PC-9 (cell line): Measurements from ENCODE around the gene GPC5. TPM values are rescaled to one million over a fixed set of nuclear protein-coding genes. Genes with fewer than 3 reads are reported as not detected.

Source experiments
- BruUV-seq: library from RNA; stranded (reverse); fragments of 400-500 nt; replicated peaks from 2 replicates; lab custom pipeline; 2021; lab: Mats Ljungman, UMichigan
- CTCF ChIA-PET: fragments of 300-600 bp; sonication (Branson Sonifier 250); formaldehyde crosslinking; loops from one replicate; lab custom pipeline; 2022; ENCODE audit warnings: antibody characterized with exemption; lab: Charles Lee
- POLR2A ChIA-PET: fragments of 300-600 bp; sonication (Branson Sonifier 250); formaldehyde crosslinking; loops from one replicate; lab custom pipeline; 2022; ENCODE audit warnings: antibody characterized with exemption; ENCODE audit not compliant: unreplicated experiment; lab: Charles Lee
- DNase-seq, 2 experiments: peaks; one replicate each; pipeline versions ENCODE4 v3.0.0 to v3.0.0-alpha.2; 2015 to 2022; ENCODE audit warnings: mixed read lengths in 1 of 2
- H2AFZ ChIP-seq: fragments of 200-600 bp; sonication (generic); 2 replicates; pipeline ENCODE4 v1.8.1; 2017; ENCODE audit warnings: antibody characterized with exemption
- H3F3A ChIP-seq: fragments of 200-600 bp; sonication (generic); 2 replicates; pipeline ENCODE4 v1.8.1; 2017; ENCODE audit warnings: antibody characterized with exemption, mild to moderate bottlenecking, low read depth; ENCODE audit not compliant: insufficient read depth
- H3K27ac ChIP-seq: fragments of 200-600 bp; sonication (generic); 2 replicates; pipeline ENCODE4 v1.6.1; 2016; ENCODE audit warnings: mixed run types
- H3K27me3 ChIP-seq: fragments of 200-600 bp; sonication (generic); 2 replicates; pipeline ENCODE4 v1.6.1; 2016; ENCODE audit warnings: low read depth, mixed run types; ENCODE audit not compliant: insufficient read depth
- H3K36me3 ChIP-seq: fragments of 200-600 bp; sonication (generic); 2 replicates; pipeline ENCODE4 v1.6.1; 2016; ENCODE audit warnings: low read depth, mixed run types
- H3K4me1 ChIP-seq: fragments of 200-600 bp; sonication (generic); replicated peaks from 2 replicates; pipeline ENCODE4 v1.6.1; 2016; ENCODE audit warnings: mixed run types; ENCODE audit not compliant: insufficient read depth
- H3K4me2 ChIP-seq: fragments of 200-600 bp; sonication (generic); 2 replicates; pipeline ENCODE4 v1.6.1; 2017; ENCODE audit warnings: mixed run types
- H3K4me3 ChIP-seq: fragments of 200-600 bp; sonication (generic); 2 replicates; pipeline ENCODE4 v1.6.1; 2016; ENCODE audit warnings: mixed run types
- H3K79me2 ChIP-seq: fragments of 200-600 bp; sonication (generic); 2 replicates; pipeline ENCODE4 v1.6.1; 2017; ENCODE audit warnings: low read depth, mixed run types
- H3K9me2 ChIP-seq: fragments of 200-600 bp; sonication (generic); 2 replicates; pipeline ENCODE4 v1.8.1; 2017; ENCODE audit warnings: mild to moderate bottlenecking; ENCODE audit not compliant: insufficient read depth
- H3K9me3 ChIP-seq: fragments of 200-600 bp; sonication (generic); 2 replicates; pipeline ENCODE4 v1.8.1; 2016; ENCODE audit warnings: low read depth; ENCODE audit not compliant: insufficient read depth
- H4K20me1 ChIP-seq: fragments of 200-600 bp; sonication (generic); 2 replicates; pipeline ENCODE4 v1.8.1; 2017; ENCODE audit not compliant: insufficient read depth
- EZH2 ChIP-seq: fragments of 200-600 bp; sonication (generic); IDR thresholded peaks from 2 replicates; pipeline ENCODE4 v1.8.0; 2017; ENCODE audit warnings: antibody characterized with exemption, low read depth
- intact Hi-C: fragments of 100-400 bp; cut with micrococcal nuclease; formaldehyde crosslinking; loops from one replicate; pipeline ENCODE4 v1.10.0; 2022; ENCODE audit not compliant: unreplicated experiment
- total RNA-seq: library from RNA; stranded (reverse); gene quantifications from 2 replicates; pipeline ENCODE4 v1.2.3, GENCODE V29; 2021
- TF ChIP-seq, protein P1 (sequence below): fragments of 200-600 bp; sonication (generic); conservative IDR thresholded peaks from 2 replicates; pipeline ENCODE4 v1.6.1; 2017; ENCODE audit warnings: mixed run types, antibody characterized with exemption, mild to moderate bottlenecking, moderate library complexity

The GPC5 gene
- total RNA-seq, 1 experiment from 2014 or later = not detected

DNA sequence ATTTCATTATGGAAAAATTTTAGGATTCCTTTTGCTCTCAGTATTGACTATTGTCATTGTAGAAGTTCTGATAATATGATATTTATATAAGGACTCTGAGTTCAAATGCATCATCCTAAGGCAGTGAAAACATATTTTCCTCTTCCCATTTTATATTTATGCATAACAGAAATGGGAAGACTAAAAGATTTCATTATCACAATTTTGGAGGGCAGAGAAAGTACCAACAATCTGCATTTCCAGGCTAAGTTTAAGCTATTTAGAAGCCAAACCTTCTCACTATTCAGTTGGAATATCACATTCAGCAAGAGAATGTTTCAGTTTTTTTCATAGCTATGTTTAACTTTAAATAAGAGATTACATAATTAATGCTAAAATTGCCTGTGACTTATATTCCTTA, 1269.7 kb downstream of the GPC5 start:
- ChIA-PET POLR2A (no interaction called here), CTCF (no interaction called here)
- intact Hi-C loops = no loop called here
- H2AFZ ChIP-seq = no peak overlapping the region
- TF ChIP-seq, protein P1, sequence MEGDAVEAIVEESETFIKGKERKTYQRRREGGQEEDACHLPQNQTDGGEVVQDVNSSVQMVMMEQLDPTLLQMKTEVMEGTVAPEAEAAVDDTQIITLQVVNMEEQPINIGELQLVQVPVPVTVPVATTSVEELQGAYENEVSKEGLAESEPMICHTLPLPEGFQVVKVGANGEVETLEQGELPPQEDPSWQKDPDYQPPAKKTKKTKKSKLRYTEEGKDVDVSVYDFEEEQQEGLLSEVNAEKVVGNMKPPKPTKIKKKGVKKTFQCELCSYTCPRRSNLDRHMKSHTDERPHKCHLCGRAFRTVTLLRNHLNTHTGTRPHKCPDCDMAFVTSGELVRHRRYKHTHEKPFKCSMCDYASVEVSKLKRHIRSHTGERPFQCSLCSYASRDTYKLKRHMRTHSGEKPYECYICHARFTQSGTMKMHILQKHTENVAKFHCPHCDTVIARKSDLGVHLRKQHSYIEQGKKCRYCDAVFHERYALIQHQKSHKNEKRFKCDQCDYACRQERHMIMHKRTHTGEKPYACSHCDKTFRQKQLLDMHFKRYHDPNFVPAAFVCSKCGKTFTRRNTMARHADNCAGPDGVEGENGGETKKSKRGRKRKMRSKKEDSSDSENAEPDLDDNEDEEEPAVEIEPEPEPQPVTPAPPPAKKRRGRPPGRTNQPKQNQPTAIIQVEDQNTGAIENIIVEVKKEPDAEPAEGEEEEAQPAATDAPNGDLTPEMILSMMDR = no peak
- no peak for TF ChIP-seq EZH2
- H3K4me1 ChIP-seq = no peaks in the 10 kb centered on the region
- no peak for DNase-seq
- no peaks in the 10 kb centered on the region for H3K9me2 ChIP-seq
- no peaks in the 10 kb centered on the region for H3K36me3 ChIP-seq
- no TSS peak for BruUV-seq
- no peaks in the 10 kb centered on the region for H3K79me2 ChIP-seq
- H3K4me2 ChIP-seq = no peak overlapping the region
- H3F3A ChIP-seq = no peaks in the 10 kb centered on the region
- H3K9me3 ChIP-seq = no peaks in the 10 kb centered on the region
- no peaks in the 10 kb centered on the region for H4K20me1 ChIP-seq
- H3K27me3 ChIP-seq = no peaks in the 10 kb centered on the region
- H3K27ac ChIP-seq = no peak overlapping the region
- H3K4me3 ChIP-seq = no peak overlapping the region

DNA sequence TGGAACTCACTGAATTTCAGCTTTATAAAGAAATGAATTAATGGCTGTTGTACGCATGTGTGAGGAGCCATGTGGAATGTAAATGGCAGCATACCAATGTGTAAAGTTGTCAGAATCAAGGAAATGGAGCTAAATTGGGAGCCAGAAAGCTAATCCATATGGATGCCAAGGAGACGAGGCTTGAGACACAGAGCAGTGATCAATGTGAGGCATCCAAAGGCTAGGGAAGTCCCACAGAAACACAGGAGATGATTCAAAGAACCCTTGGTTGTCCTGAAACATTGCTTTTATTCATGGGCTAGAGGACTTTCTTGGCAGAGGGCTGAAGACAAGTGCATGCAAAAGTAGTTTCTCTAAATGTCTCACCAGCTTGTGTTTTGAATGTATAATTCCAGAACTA, 1271.7 kb downstream of the GPC5 start:
- no TSS peak for BruUV-seq
- no peak for DNase-seq
- H3F3A ChIP-seq = no peaks in the 10 kb centered on the region
- H3K9me2 ChIP-seq = no peaks in the 10 kb centered on the region; the same call in 1 of the 2 replicates
- H3K4me2 ChIP-seq = no peak overlapping the region
- H3K27ac ChIP-seq = no peak overlapping the region
- H3K4me3 ChIP-seq = no peak overlapping the region
- intact Hi-C loops = no loop called here
- no peaks in the 10 kb centered on the region for H3K4me1 ChIP-seq
- ChIA-PET POLR2A (no interaction called here), CTCF (no interaction called here)
- no peaks in the 10 kb centered on the region for H3K27me3 ChIP-seq
- no peaks in the 10 kb centered on the region for H3K36me3 ChIP-seq
- no peaks in the 10 kb centered on the region for H4K20me1 ChIP-seq
- no peak overlapping the region for H2AFZ ChIP-seq
- no peaks in the 10 kb centered on the region for H3K9me3 ChIP-seq
- TF ChIP-seq, protein P1 = no peak
- TF ChIP-seq EZH2 = no peak
- no peaks in the 10 kb centered on the region for H3K79me2 ChIP-seq

DNA sequence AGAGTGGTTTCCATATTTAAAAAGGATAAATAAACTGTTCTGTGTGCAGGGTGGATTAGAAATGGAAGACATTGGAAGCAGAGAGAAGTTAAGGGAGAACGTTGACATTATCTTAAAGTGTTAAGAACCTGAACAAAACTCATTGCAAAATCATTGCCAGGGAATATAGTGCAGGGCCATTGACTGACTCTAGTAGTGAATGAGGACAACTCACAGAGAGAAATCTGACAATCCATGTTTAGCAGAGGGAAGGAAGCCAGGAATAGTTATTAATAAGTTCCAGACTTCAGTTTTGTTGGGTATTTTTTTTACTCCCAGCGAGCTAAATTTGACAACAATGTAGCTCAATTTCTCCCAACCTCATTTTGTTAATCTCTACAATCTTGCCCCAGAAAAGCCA, 1273.4 kb downstream of the GPC5 start:
- Histone ChIP-seq H3K27ac (no peak overlapping the region), H3K9me3 (no peaks in the 10 kb centered on the region), H4K20me1 (no peaks in the 10 kb centered on the region), H2AFZ (no peak overlapping the region), H3K4me2 (no peak overlapping the region), H3K4me3 (no peak overlapping the region), H3K4me1 (no peaks in the 10 kb centered on the region), H3K27me3 (no peaks in the 10 kb centered on the region), H3K79me2 (no peaks in the 10 kb centered on the region), H3K9me2 (no peaks in the 10 kb centered on the region; the same call in 1 of the 2 replicates), H3K36me3 (no peaks in the 10 kb centered on the region), H3F3A (no peaks in the 10 kb centered on the region)
- ChIA-PET CTCF (no interaction called here), POLR2A (no interaction called here)
- BruUV-seq = no TSS peak
- DNase-seq = no peak
- intact Hi-C loops = no loop called here
- TF ChIP-seq EZH2 = no peak
- TF ChIP-seq, protein P1 = no peak
